ENCODE measurements around the gene IGF2BP3.

IGF2BP3 gene

GRCh38 chr7:23292623-23293022, 177.7 kb downstream of the IGF2BP3 start:
- no peak for DNase-seq (ENCODE audit: low read depth)
- TF ChIP-seq, protein P1, sequence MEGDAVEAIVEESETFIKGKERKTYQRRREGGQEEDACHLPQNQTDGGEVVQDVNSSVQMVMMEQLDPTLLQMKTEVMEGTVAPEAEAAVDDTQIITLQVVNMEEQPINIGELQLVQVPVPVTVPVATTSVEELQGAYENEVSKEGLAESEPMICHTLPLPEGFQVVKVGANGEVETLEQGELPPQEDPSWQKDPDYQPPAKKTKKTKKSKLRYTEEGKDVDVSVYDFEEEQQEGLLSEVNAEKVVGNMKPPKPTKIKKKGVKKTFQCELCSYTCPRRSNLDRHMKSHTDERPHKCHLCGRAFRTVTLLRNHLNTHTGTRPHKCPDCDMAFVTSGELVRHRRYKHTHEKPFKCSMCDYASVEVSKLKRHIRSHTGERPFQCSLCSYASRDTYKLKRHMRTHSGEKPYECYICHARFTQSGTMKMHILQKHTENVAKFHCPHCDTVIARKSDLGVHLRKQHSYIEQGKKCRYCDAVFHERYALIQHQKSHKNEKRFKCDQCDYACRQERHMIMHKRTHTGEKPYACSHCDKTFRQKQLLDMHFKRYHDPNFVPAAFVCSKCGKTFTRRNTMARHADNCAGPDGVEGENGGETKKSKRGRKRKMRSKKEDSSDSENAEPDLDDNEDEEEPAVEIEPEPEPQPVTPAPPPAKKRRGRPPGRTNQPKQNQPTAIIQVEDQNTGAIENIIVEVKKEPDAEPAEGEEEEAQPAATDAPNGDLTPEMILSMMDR (IDR thresholded peaks at IDR 0.05; ENCODE audit: insufficient read depth, low read depth, low read length, missing control alignments): no peak
- no peak overlapping the region for H3K4me3 ChIP-seq (ENCODE audit: low read depth, low read length)

DNA sequence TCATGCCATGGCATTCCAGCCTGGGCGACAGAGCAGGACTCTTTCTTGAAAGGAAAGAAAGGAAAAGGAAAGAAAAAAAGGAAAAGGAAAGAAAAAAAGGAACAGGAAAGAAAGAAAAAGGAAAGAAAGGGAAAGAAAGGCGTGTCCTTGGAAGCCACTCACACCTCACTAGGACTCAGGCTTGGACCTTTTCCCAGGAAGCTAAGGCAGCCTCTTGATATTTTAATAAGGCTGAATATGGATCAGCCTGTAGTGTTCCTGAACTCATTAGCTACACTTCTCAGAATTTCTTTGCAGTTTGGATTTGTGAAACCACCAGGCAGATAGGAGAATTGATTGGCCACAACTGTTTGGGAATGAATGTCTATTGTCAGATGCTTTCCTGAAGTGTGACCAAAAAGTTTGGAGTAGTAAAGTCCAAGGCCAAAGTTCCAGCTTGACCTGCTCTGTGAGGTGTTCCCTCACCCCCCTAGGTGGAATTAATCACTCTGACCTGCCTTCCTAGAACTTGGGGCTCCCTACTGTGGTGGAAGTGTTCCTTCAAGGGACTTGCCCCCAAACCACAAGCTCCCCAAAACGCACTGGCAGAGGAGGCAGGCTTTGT, 178.2 kb downstream of the IGF2BP3 start:
- H3K4me3 ChIP-seq (ENCODE audit: low read depth, low read length): no peak overlapping the region
- TF ChIP-seq, protein P1 (IDR thresholded peaks at IDR 0.05; ENCODE audit: insufficient read depth, low read depth, low read length, missing control alignments): no peak
- DNase-seq (ENCODE audit: low read depth): no peak

DNA sequence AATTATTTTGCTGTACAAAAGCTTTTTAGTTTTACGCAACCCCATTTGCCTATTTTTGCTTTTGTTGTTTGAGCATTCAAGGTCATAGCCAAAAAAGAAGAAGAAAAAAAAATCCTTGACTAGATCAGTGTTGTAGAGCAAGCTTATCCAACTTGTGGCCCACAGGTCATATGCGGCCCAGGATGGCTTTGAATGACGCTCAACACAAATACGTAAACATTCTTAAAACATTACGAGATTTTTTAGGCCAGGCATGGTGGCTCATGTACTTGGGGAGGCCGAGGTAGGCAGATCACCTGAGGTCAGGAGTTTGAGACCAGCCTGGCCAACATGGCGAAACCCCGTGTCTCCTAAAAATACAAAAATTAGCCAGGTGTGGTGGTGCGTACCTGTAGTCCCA, 179.3 kb downstream of the IGF2BP3 start:
- H3K4me3 ChIP-seq (ENCODE audit: low read depth, low read length): no peak overlapping the region
- no peak for DNase-seq (ENCODE audit: low read depth)
- TF ChIP-seq, protein P1 (IDR thresholded peaks at IDR 0.05; ENCODE audit: insufficient read depth, low read depth, low read length, missing control alignments): no peak

DNA sequence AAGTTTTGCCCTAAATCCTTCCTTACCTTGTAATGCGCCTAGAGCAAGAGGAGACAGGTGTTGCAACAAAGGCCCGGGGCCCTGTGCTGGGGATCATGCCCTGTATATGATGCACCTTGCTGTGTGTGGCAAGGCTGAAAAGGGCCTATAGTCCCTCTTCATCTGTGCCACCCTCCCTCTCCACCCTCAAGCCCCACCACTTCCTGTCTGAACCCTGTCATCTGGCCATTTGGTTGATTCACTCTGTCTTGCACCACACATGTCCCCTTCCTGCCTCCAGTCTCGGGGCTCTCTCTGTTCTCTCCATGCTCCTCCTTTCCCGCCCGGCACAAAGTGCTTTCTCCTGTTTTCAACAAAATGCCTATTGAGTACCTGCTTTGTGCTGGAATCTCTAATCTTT, 182.7 kb downstream of the IGF2BP3 start:
- TF ChIP-seq, protein P1 (IDR thresholded peaks at IDR 0.05; ENCODE audit: insufficient read depth, low read depth, low read length, missing control alignments): no peak
- no peak overlapping the region for H3K4me3 ChIP-seq (ENCODE audit: low read depth, low read length)
- DNase-seq (ENCODE audit: low read depth): no peak

DNA sequence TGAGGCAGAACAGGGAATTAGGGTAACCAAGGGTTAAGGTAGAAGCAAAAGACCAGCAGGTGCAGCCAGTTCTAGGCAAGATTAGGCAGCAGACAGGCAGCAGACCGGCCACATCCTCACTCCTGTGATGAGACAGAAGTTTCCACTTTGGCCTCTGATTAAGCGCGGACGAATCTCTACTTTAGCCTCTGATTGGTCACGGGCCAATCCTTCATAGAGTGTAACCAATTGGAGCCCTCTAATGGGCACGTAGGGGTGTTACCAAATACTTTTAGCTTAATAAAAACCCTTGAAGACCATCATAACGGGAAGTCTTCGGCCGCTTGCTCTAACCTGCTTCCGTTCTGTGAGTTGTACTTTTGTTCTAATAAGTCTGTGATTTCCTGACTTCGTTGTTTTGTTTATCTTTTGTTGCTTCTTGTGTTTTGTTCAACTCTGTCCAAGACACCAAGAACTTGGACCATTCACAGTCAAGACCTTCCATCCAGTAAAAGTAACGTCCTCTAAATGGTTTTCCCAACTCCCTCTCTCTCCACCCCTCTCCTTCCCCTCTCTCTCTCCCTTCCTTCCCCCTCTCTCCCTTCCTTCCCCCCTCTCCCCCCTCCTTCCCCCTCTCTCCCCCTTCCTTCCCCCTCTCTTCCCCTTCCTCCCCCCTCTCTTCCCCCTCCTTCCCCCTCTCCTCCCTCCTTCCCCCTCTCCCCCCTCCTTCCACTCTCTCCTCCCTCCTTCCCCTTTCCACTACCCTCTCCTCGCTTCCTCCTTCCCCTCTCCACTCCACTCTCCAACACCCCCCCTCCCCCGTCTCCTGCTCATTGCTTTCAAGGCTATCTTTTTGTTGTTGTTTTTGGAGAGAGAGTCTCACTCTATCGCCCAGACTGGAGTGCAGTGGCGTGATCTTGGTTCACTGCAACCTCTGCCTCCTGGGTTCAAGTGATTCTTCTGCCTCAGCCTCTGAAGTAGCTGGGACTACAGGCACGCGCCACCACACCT, 184.3 kb downstream of the IGF2BP3 start:
- DNase-seq (ENCODE audit: low read depth): no peak
- H3K4me3 ChIP-seq (ENCODE audit: low read depth, low read length): no peak overlapping the region
- TF ChIP-seq, protein P1 (IDR thresholded peaks at IDR 0.05; ENCODE audit: insufficient read depth, low read depth, low read length, missing control alignments): no peak

GRCh38 chr7:23284871-23285270, 185.4 kb downstream of the IGF2BP3 start:
- TF ChIP-seq, protein P1 (IDR thresholded peaks at IDR 0.05; ENCODE audit: insufficient read depth, low read depth, low read length, missing control alignments): no peak

More at GRCh38 chr7:23284871-23285270, 185.4 kb downstream of the IGF2BP3 start:
- no peak overlapping the region for H3K4me3 ChIP-seq (ENCODE audit: low read depth, low read length)
- DNase-seq (ENCODE audit: low read depth): no peak

Measured in GM12865 (cell line).